Measurements from ENCODE around the gene MTIF3. TPM values are rescaled to one million over a fixed set of nuclear protein-coding genes. Genes with fewer than 3 reads are reported as not detected.

The MTIF3 gene
- total and polyA plus RNA-seq, 2 donors (not counting 1 experiment from before 2014, with no cell fraction given) = 86.8 to 171 TPM

DNA sequence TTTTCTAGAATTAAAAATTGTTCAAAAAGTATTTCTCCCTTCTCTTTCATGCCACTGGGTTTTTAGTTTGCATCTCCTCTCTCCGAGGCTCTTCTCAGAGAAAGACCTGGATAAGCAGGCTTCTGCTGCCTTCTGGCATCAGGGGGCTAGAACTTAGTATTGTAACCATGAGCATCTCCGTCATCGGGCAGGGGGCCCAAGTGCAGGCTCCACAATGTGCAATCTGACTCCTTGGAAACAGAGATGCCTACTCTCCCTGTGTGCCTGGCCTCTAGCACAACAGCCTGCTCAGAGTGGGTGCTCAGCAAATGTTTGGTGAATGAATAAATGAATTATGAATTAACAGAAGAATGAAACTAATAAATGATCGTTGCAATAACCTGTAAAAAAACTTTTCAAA is 45.6 kb upstream of the MTIF3 start:
- Histone ChIP-seq H3K4me3 (ENCODE audit: control extremely low read depth in 1 of 5, extremely low read depth in 1 of 5, insufficient read depth in 1 of 5, low read depth in 2 of 5, low read length in 4 of 5) (no peak overlapping the region), H3K4me1 (ENCODE audit: control insufficient read depth in 2 of 2, insufficient read depth in 2 of 2, low read length in 2 of 2) (no peaks in the 10 kb centered on the region), H3K36me3 (replicated peaks in 1 of 2; ENCODE audit: control extremely low read depth in 1 of 2, control insufficient read depth in 1 of 2, extremely low read depth in 1 of 2, insufficient read depth in 2 of 2, low read length in 1 of 2) (no peaks in the 10 kb centered on the region), H3K4me2 (replicated peaks; ENCODE audit: low read depth, low read length, poor library complexity, severe bottlenecking) (no peak overlapping the region), H2AFZ (ENCODE audit: insufficient read depth, low read depth, low read length, poor library complexity, severe bottlenecking) (no peak overlapping the region), H3K79me2 (ENCODE audit: control insufficient read depth, insufficient read depth, low read length) (no peaks in the 10 kb centered on the region), H3K9ac (ENCODE audit: low read length) (no peak overlapping the region), H3K27me3 (replicated peaks in 1 of 4; ENCODE audit: control extremely low read depth in 1 of 4, control insufficient read depth in 3 of 4, insufficient read depth in 4 of 4, low read length in 3 of 4) (no peaks in the 10 kb centered on the region), H3K27ac (ENCODE audit: low read length in 2 of 2) (no peak overlapping the region), H4K20me1 (ENCODE audit: control insufficient read depth, insufficient read depth, low read length, poor library complexity, severe bottlenecking) (no peaks in the 10 kb centered on the region), H3K9me3 (ENCODE audit: control extremely low read depth in 1 of 3, control insufficient read depth in 2 of 3, insufficient read depth in 1 of 3, low read length in 2 of 3) (no peaks in the 10 kb centered on the region)
- CTCF ChIA-PET = no interaction called here
- WGBS (ENCODE audit: insufficient coverage) = 100% methylated on average over 3 of the region's 4 CpGs
- no peaks in the 10 kb centered on the region for H3K9me3 Mint-ChIP-seq (ENCODE audit: insufficient read depth)
- DNase-seq (no peak), ATAC-seq (ENCODE audit: low read depth) (no peak)
- intact Hi-C loops (cut with micrococcal nuclease) = no loop called here
- H3K4me1 Mint-ChIP-seq = no peaks in the 10 kb centered on the region
- no peak overlapping the region for H3K27ac Mint-ChIP-seq
- no peak for TF ChIP-seq EZH2 (IDR thresholded peaks at IDR 0.05; ENCODE audit: borderline replicate concordance, insufficient read depth, low read depth, low read length, poor library complexity, severe bottlenecking)
- no peak overlapping the region for H3K4me3 Mint-ChIP-seq
- H3K27me3 Mint-ChIP-seq = no peaks in the 10 kb centered on the region
- POLR2A ChIA-PET = no interaction called here

DNA sequence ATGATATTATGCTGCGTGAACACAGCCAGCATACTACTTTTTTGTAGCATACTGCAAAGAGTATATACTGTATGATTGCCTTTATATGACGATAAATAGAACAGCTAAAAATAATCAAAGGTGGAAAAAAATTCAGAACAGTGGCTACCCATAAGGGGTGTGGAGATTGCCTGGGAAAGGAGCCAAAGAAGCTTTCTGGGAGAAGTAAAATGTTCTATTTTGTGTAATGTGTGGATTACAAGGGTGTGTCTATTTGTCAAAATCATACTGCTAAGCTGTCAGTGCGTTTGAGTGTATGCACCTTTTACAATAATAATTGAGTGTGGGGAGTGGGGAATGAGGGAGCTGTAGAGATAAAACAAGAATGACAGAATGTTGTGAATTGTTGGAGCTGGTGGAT is 45.2 kb upstream of the MTIF3 start:
- no peak for DNase-seq
- 93% methylated on average over 2 of the region's 3 CpGs for WGBS (ENCODE audit: insufficient coverage)
- Histone ChIP-seq H3K27ac (ENCODE audit: low read length in 2 of 2) (no peak overlapping the region), H3K9me3 (ENCODE audit: control extremely low read depth in 1 of 3, control insufficient read depth in 2 of 3, insufficient read depth in 1 of 3, low read length in 2 of 3) (no peaks in the 10 kb centered on the region), H3K36me3 (replicated peaks in 1 of 2; ENCODE audit: control extremely low read depth in 1 of 2, control insufficient read depth in 1 of 2, extremely low read depth in 1 of 2, insufficient read depth in 2 of 2, low read length in 1 of 2) (no peaks in the 10 kb centered on the region), H3K4me1 (ENCODE audit: control insufficient read depth in 2 of 2, insufficient read depth in 2 of 2, low read length in 2 of 2) (no peaks in the 10 kb centered on the region), H3K4me3 (ENCODE audit: control extremely low read depth in 1 of 5, extremely low read depth in 1 of 5, insufficient read depth in 1 of 5, low read depth in 2 of 5, low read length in 4 of 5) (no peak overlapping the region), H3K9ac (ENCODE audit: low read length) (no peak overlapping the region), H2AFZ (ENCODE audit: insufficient read depth, low read depth, low read length, poor library complexity, severe bottlenecking) (no peak overlapping the region), H3K27me3 (replicated peaks in 1 of 4; ENCODE audit: control extremely low read depth in 1 of 4, control insufficient read depth in 3 of 4, insufficient read depth in 4 of 4, low read length in 3 of 4) (no peaks in the 10 kb centered on the region), H4K20me1 (ENCODE audit: control insufficient read depth, insufficient read depth, low read length, poor library complexity, severe bottlenecking) (no peaks in the 10 kb centered on the region), H3K4me2 (replicated peaks; ENCODE audit: low read depth, low read length, poor library complexity, severe bottlenecking) (no peak overlapping the region), H3K79me2 (ENCODE audit: control insufficient read depth, insufficient read depth, low read length) (no peaks in the 10 kb centered on the region)
- Mint-ChIP-seq H3K4me3 (no peak overlapping the region), H3K9me3 (ENCODE audit: insufficient read depth) (no peaks in the 10 kb centered on the region), H3K27me3 (no peaks in the 10 kb centered on the region), H3K27ac (no peak overlapping the region), H3K4me1 (no peaks in the 10 kb centered on the region)
- CTCF ChIA-PET = no interaction called here
- POLR2A ChIA-PET = no interaction called here
- ATAC-seq (ENCODE audit: low read depth) = no peak
- TF ChIP-seq EZH2 (IDR thresholded peaks at IDR 0.05; ENCODE audit: borderline replicate concordance, insufficient read depth, low read depth, low read length, poor library complexity, severe bottlenecking) = no peak
- TF ChIP-seq, protein P1, sequence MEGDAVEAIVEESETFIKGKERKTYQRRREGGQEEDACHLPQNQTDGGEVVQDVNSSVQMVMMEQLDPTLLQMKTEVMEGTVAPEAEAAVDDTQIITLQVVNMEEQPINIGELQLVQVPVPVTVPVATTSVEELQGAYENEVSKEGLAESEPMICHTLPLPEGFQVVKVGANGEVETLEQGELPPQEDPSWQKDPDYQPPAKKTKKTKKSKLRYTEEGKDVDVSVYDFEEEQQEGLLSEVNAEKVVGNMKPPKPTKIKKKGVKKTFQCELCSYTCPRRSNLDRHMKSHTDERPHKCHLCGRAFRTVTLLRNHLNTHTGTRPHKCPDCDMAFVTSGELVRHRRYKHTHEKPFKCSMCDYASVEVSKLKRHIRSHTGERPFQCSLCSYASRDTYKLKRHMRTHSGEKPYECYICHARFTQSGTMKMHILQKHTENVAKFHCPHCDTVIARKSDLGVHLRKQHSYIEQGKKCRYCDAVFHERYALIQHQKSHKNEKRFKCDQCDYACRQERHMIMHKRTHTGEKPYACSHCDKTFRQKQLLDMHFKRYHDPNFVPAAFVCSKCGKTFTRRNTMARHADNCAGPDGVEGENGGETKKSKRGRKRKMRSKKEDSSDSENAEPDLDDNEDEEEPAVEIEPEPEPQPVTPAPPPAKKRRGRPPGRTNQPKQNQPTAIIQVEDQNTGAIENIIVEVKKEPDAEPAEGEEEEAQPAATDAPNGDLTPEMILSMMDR (IDR thresholded peaks at IDR 0.05) = no peak
- intact Hi-C loops (cut with micrococcal nuclease) = no loop called here
